ENCODE measurements around the gene PPP1R3F.

GRCh38 chrX:49243166-49243565 is 26.4 kb upstream of the PPP1R3F start:
- TF ChIP-seq CTCF (IDR thresholded peaks at IDR 0.05) (no peak), POLR2A (IDR thresholded peaks at IDR 0.05) (no peak)
